WTC11 (cell line): ENCODE data around the gene SLC27A6.

Source experiments
- CBFB ChIP-seq: sonication (generic); formaldehyde crosslinking; IDR thresholded peaks from 2 replicates; pipeline ENCODE4 v1.8.1; 2022; ENCODE audit warnings: mild to moderate bottlenecking, low read depth, missing genetic modification reagents
- FOXJ3 ChIP-seq: sonication (generic); formaldehyde crosslinking; IDR thresholded peaks from 2 replicates; pipeline ENCODE4 v1.9.0; 2021; ENCODE audit warnings: missing genetic modification reagents, mild to moderate bottlenecking, borderline replicate concordance
- MYBL2 ChIP-seq: sonication (generic); formaldehyde crosslinking; IDR thresholded peaks from 2 replicates; pipeline ENCODE4 v1.8.1; 2023; ENCODE audit warnings: mild to moderate bottlenecking, moderate library complexity, missing genetic modification reagents
- NFE2L1 ChIP-seq: sonication (generic); formaldehyde crosslinking; IDR thresholded peaks from 2 replicates; pipeline ENCODE4 v1.8.1; 2023; ENCODE audit warnings: missing genetic modification reagents
- NR2C2 ChIP-seq: sonication (generic); formaldehyde crosslinking; IDR thresholded peaks from 2 replicates; pipeline ENCODE4 v1.8.0; 2022; ENCODE audit warnings: mild to moderate bottlenecking, missing genetic modification reagents
- RELA ChIP-seq: sonication (generic); formaldehyde crosslinking; IDR thresholded peaks from 2 replicates; pipeline ENCODE4 v1.8.1; 2022; ENCODE audit warnings: missing genetic modification reagents, mild to moderate bottlenecking, borderline replicate concordance
- SOX15 ChIP-seq: fragments of 250-450 bp; sonication (Bioruptor Pico); IDR thresholded peaks from 2 replicates; pipeline ENCODE4 v1.9.0; 2021; ENCODE audit warnings: mild to moderate bottlenecking
- TEAD4 ChIP-seq: sonication (generic); formaldehyde crosslinking; IDR thresholded peaks from 2 replicates; pipeline ENCODE4 v1.8.0; 2022; ENCODE audit warnings: mild to moderate bottlenecking, missing genetic modification reagents
- TF ChIP-seq, protein P1 (sequence below): fragments of 200-600 bp; IDR thresholded peaks from 2 replicates; pipeline ENCODE4 v1.8.0; 2022; ENCODE audit warnings: antibody characterized with exemption
- TF ChIP-seq, protein P2 (sequence below): sonication (generic); formaldehyde crosslinking; IDR thresholded peaks from 2 replicates; pipeline ENCODE4 v1.8.1; 2022; ENCODE audit warnings: mild to moderate bottlenecking, moderate library complexity, missing genetic modification reagents
- TF ChIP-seq, protein P3 (sequence below): sonication (generic); formaldehyde crosslinking; IDR thresholded peaks from 2 replicates; pipeline ENCODE4 v1.8.0; 2022; ENCODE audit warnings: mild to moderate bottlenecking, missing genetic modification reagents
- TF ChIP-seq, protein P4 (sequence below): sonication (generic); formaldehyde crosslinking; IDR thresholded peaks from 2 replicates; pipeline ENCODE4 v1.8.0; 2022; ENCODE audit warnings: missing genetic modification reagents
- TF ChIP-seq, protein P5 (sequence below): sonication (generic); formaldehyde crosslinking; IDR thresholded peaks from 2 replicates; pipeline ENCODE4 v1.8.0; 2022; ENCODE audit warnings: mild to moderate bottlenecking, missing genetic modification reagents

DNA sequence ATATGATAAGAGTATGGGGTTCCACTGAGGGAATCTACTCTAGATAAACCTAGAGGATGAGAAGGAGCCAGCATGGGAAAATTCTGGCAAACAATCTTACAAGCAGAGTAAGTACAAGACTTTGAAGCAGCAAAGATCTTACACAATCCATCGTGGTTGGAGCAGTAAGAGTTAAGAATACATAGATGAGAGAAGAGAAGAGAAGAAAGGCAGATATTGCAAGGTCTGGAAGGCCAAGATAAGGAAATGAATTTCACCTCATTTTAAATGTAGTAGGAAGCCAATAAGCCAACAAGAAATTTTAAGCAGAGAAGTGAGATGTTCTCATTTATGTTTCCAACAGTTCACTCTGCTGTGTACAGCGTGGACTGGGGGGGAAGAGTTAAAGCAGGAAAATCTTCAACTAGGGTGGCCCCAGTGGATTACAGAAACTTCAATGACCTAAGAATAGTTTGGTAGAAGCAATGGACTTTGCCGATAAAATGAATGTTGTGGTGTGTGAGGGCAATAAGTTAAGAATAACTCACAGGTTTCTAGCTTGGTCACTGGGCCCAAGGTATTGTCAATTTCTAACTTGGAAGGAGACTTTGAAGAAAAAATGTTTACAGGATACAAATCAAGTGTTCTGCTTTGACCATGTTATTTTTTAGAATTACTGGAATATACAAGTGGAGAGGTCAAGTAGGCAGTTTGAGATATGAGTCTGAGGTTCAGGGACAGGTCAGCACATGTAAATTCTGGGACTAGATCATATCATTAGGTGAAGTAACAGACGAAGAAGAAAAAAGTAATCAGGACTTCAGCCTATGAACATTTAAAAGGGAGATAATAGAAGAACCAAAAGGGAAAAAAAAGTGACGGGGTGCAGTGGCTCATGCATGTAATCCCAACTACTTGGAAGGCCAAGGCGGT is 117.2 kb downstream of the SLC27A6 start:
- no peak for TF ChIP-seq FOXJ3 (CRISPR knock-in tag)
- TF ChIP-seq, protein P1, sequence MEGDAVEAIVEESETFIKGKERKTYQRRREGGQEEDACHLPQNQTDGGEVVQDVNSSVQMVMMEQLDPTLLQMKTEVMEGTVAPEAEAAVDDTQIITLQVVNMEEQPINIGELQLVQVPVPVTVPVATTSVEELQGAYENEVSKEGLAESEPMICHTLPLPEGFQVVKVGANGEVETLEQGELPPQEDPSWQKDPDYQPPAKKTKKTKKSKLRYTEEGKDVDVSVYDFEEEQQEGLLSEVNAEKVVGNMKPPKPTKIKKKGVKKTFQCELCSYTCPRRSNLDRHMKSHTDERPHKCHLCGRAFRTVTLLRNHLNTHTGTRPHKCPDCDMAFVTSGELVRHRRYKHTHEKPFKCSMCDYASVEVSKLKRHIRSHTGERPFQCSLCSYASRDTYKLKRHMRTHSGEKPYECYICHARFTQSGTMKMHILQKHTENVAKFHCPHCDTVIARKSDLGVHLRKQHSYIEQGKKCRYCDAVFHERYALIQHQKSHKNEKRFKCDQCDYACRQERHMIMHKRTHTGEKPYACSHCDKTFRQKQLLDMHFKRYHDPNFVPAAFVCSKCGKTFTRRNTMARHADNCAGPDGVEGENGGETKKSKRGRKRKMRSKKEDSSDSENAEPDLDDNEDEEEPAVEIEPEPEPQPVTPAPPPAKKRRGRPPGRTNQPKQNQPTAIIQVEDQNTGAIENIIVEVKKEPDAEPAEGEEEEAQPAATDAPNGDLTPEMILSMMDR, result no peak
- TF ChIP-seq, protein P2, sequence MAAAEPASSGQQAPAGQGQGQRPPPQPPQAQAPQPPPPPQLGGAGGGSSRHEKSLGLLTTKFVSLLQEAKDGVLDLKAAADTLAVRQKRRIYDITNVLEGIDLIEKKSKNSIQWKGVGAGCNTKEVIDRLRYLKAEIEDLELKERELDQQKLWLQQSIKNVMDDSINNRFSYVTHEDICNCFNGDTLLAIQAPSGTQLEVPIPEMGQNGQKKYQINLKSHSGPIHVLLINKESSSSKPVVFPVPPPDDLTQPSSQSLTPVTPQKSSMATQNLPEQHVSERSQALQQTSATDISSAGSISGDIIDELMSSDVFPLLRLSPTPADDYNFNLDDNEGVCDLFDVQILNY (CRISPR knock-in tag), result no peak
- no peak for TF ChIP-seq TEAD4
- no peak for TF ChIP-seq SOX15 (CRISPR knock-in tag)
- TF ChIP-seq, protein P3, sequence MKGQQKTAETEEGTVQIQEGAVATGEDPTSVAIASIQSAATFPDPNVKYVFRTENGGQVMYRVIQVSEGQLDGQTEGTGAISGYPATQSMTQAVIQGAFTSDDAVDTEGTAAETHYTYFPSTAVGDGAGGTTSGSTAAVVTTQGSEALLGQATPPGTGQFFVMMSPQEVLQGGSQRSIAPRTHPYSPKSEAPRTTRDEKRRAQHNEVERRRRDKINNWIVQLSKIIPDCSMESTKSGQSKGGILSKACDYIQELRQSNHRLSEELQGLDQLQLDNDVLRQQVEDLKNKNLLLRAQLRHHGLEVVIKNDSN, result no peak
- TF ChIP-seq, protein P4, sequence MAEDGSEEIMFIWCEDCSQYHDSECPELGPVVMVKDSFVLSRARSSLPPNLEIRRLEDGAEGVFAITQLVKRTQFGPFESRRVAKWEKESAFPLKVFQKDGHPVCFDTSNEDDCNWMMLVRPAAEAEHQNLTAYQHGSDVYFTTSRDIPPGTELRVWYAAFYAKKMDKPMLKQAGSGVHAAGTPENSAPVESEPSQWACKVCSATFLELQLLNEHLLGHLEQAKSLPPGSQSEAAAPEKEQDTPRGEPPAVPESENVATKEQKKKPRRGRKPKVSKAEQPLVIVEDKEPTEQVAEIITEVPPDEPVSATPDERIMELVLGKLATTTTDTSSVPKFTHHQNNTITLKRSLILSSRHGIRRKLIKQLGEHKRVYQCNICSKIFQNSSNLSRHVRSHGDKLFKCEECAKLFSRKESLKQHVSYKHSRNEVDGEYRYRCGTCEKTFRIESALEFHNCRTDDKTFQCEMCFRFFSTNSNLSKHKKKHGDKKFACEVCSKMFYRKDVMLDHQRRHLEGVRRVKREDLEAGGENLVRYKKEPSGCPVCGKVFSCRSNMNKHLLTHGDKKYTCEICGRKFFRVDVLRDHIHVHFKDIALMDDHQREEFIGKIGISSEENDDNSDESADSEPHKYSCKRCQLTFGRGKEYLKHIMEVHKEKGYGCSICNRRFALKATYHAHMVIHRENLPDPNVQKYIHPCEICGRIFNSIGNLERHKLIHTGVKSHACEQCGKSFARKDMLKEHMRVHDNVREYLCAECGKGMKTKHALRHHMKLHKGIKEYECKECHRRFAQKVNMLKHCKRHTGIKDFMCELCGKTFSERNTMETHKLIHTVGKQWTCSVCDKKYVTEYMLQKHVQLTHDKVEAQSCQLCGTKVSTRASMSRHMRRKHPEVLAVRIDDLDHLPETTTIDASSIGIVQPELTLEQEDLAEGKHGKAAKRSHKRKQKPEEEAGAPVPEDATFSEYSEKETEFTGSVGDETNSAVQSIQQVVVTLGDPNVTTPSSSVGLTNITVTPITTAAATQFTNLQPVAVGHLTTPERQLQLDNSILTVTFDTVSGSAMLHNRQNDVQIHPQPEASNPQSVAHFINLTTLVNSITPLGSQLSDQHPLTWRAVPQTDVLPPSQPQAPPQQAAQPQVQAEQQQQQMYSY, result no peak
- TF ChIP-seq CBFB, result no peak
- TF ChIP-seq, protein P5, sequence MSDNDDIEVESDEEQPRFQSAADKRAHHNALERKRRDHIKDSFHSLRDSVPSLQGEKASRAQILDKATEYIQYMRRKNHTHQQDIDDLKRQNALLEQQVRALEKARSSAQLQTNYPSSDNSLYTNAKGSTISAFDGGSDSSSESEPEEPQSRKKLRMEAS (CRISPR knock-in tag), result no peak
- no peak for TF ChIP-seq RELA
- no peak for TF ChIP-seq MYBL2 (CRISPR knock-in tag)
- TF ChIP-seq NFE2L1 (CRISPR knock-in tag), result no peak
- no peak for TF ChIP-seq NR2C2 (CRISPR knock-in tag)
